Spleen (tissue), 11 donors: ENCODE data around the gene TMPRSS6. TPM values are rescaled to one million over a fixed set of nuclear protein-coding genes. Genes with fewer than 3 reads are reported as not detected.

Experiments used
- DNase-seq: peaks from one replicate; pipeline ENCODE4 v3.0.0-alpha.2; 2020
- H3K27ac ChIP-seq, 8 donors: fragments of 200-600 bp; sonication (generic) in 7 of 8; 1 replicate in 4 of 8; 2 replicates in 4 of 8; pipeline versions ENCODE4 v1.5.0 to v1.8.0; 2016 to 2021; ENCODE audit warnings: inconsistent platforms in 4 of 8, mild to moderate bottlenecking in 4 of 8, moderate library complexity in 1 of 8
- H3K27me3 ChIP-seq, 7 donors: fragments of 200-600 bp; sonication (generic) in 6 of 7; replicated peaks in 1 of 7; 1 replicate in 4 of 7; 2 replicates in 3 of 7; pipeline versions ENCODE4 v1.5.0 to v1.8.0; 2016 to 2021; ENCODE audit warnings: inconsistent platforms in 3 of 7, mild to moderate bottlenecking in 1 of 7
- H3K36me3 ChIP-seq, 6 donors: fragments of 200-600 bp; sonication (generic) in 5 of 6; 1 replicate in 4 of 6; 2 replicates in 2 of 6; pipeline versions ENCODE4 v1.5.0 to v1.8.0; 2016 to 2021; ENCODE audit warnings: inconsistent platforms in 2 of 6
- H3K4me1 ChIP-seq, 6 donors: fragments of 200-600 bp; sonication (generic) in 5 of 6; 1 replicate in 3 of 6; 2 replicates in 3 of 6; pipeline versions ENCODE4 v1.5.0 to v1.8.0; 2016 to 2021; ENCODE audit warnings: inconsistent platforms in 3 of 6
- H3K4me3 ChIP-seq, 8 donors: fragments of 200-600 bp; sonication (generic) in 7 of 8; 1 replicate in 4 of 8; 2 replicates in 4 of 8; pipeline versions ENCODE4 v1.5.0 to v1.8.0; 2016 to 2021; ENCODE audit warnings: inconsistent platforms in 4 of 8, mild to moderate bottlenecking in 4 of 8, moderate library complexity in 2 of 8
- H3K9me3 ChIP-seq, 8 donors: fragments of 200-600 bp; sonication (generic) in 7 of 8; 1 replicate in 4 of 8; 2 replicates in 4 of 8; pipeline versions ENCODE4 v1.5.0 to v1.8.0; 2016 to 2021; ENCODE audit warnings: inconsistent platforms in 4 of 8
- CTCF ChIP-seq, 11 experiments: fragments of 200-600 bp in 7 of 11; fragments of 450-650 bp in 4 of 11; sonication (generic) in 4 of 11; IDR thresholded peaks in 8 of 11; conservative IDR thresholded peaks in 3 of 11; 1 replicate in 7 of 11; 2 replicates in 4 of 11; pipeline versions ENCODE4 v1.4.0 to v1.8.0; 2016 to 2021; ENCODE audit warnings: antibody characterized with exemption in 11 of 11, inconsistent platforms in 4 of 11, mild to moderate bottlenecking in 1 of 11
- POLR2A ChIP-seq, 3 donors: fragments of 450-650 bp; IDR thresholded peaks; one replicate each; pipeline ENCODE4 v1.5.1; 2017; ENCODE audit warnings: antibody characterized with exemption in 3 of 3, mild to moderate bottlenecking in 1 of 3
- POLR2AphosphoS5 ChIP-seq, 3 donors: sonication (generic); formaldehyde crosslinking; IDR thresholded peaks; one replicate each; pipeline ENCODE4 v1.5.1; 2017; ENCODE audit warnings: antibody characterized with exemption in 3 of 3
- WGBS, 5 donors: extraction: QIAGEN DNeasy Blood & Tissue Kit in 3 of 5; methylation state at CpG; one replicate each; pipeline versions ENCODE4 v1.1.5 to v1.1.7; 2013 to 2018; 5-methylcytosine and 5-hydroxymethylcytosine counted together
- intact Hi-C: fragments of 100-400 bp; cut with DNase I; formaldehyde crosslinking; loops from one replicate; pipeline ENCODE4 v1.15.0; 2023; ENCODE audit warnings: low total_unique reads
- polyA plus RNA-seq, 3 donors: library from polyadenylated mRNA; stranded (reverse); fragments of 200-250 nt; gene quantifications; one replicate each; pipeline ENCODE4 v1.2.1, GENCODE V29; 2013
- total RNA-seq, 7 donors: library from RNA; depleted of rRNA in 3 of 7; stranded (reverse); fragments of >200 nt in 3 of 7; fragmentation: NEBNext Ultra II Directional in 4 of 7; extraction: Animal tissue kit (Norgen Biotek cat#: 25700) in 4 of 7; gene quantifications; one replicate each; pipeline versions ENCODE4 v1.1.0 to v1.2.1, GENCODE V29; 2016 to 2021
- donor health status: healthy with polysubstance abuse.
- donor health status: DM: no; HTN: no; CAD: no; lungs with moderate emphysema.
- donor health status: DM: no; HTN: no; CAD: no.
- donor health status: Bipolar disorder and iron deficiency.
- donor health status: healthy.
- donor health status: DM: no; HTN: no; CAD: no.
- donor health status: DM: yes; HTN: yes; CAD: no.

TMPRSS6 gene
- total and polyA plus RNA-seq, 10 donors, result 0.09 to 0.55 (median 0.28) TPM; not detected in 5

- H3K4me3 ChIP-seq, result no peak overlapping the region
- peaks cover 0 to 5% (median 0%) of the 10 kb centered on the region in 6 donors for H3K4me1 ChIP-seq
- TF ChIP-seq CTCF (IDR thresholded peaks at IDR 0.05 in 8 of 11, conservative IDR thresholded peaks at IDR 0.05 in 3 of 11) (no peak), POLR2A (IDR thresholded peaks at IDR 0.05) (no peak)
- no peak for DNase-seq
- peaks cover 0 to 36% (median 6%) of the 10 kb centered on the region in 7 donors for H3K27me3 ChIP-seq
- no peaks in the 10 kb centered on the region for H3K36me3 ChIP-seq
- H3K27ac ChIP-seq, result no peak overlapping the region
- no peaks in the 10 kb centered on the region for H3K9me3 ChIP-seq
- intact Hi-C loops, result no loop called here
- 64 to 81% (median 74%) methylated on average over 10 of the region's 10 CpGs for WGBS, 5 donors
Observed at GRCh38 chr22:37101311-37102066, 8.0 kb downstream of the TMPRSS6 start.

GRCh38 chr22:37100589-37101127 lies 8.9 kb downstream of the TMPRSS6 start:
- no peak for DNase-seq
- no peak overlapping the region for H3K4me3 ChIP-seq
- no peak overlapping the region for H3K27ac ChIP-seq
- peaks cover 0 to 5% (median 0%) of the 10 kb centered on the region in 6 donors for H3K4me1 ChIP-seq
- H3K27me3 ChIP-seq, result peaks cover 0 to 45% (median 15%) of the 10 kb centered on the region in 7 donors
- TF ChIP-seq POLR2AphosphoS5 (IDR thresholded peaks at IDR 0.05) (no peak), POLR2A (IDR thresholded peaks at IDR 0.05) (no peak), CTCF (IDR thresholded peaks at IDR 0.05 in 8 of 11, conservative IDR thresholded peaks at IDR 0.05 in 3 of 11) (no peak)
- H3K36me3 ChIP-seq, result no peaks in the 10 kb centered on the region
- WGBS, 5 donors, result 65 to 77% (median 69%) methylated on average over 8 of the region's 8 CpGs
- intact Hi-C loops, result no loop called here
- no peaks in the 10 kb centered on the region for H3K9me3 ChIP-seq

- Histone ChIP-seq H3K27me3 (peaks cover 0 to 53% (median 21%) of the 10 kb centered on the region in 7 donors), H3K36me3 (no peaks in the 10 kb centered on the region), H3K27ac (no peak overlapping the region), H3K4me1 (no peaks in the 10 kb centered on the region), H3K9me3 (no peaks in the 10 kb centered on the region), H3K4me3 (no peak overlapping the region)
- intact Hi-C loops, result no loop called here
- 40 to 59% (median 49%) methylated on average over 10 of the region's 10 CpGs for WGBS, 5 donors
- no peak for TF ChIP-seq CTCF (IDR thresholded peaks at IDR 0.05 in 8 of 11, conservative IDR thresholded peaks at IDR 0.05 in 3 of 11)
- TF ChIP-seq POLR2AphosphoS5 (IDR thresholded peaks at IDR 0.05), result no peak
- no peak for TF ChIP-seq POLR2A (IDR thresholded peaks at IDR 0.05)
- DNase-seq, result no peak
Observed at GRCh38 chr22:37098976-37099591, 10.4 kb downstream of the TMPRSS6 start.

- no peak for TF ChIP-seq CTCF (IDR thresholded peaks at IDR 0.05 in 8 of 11, conservative IDR thresholded peaks at IDR 0.05 in 3 of 11)
- H3K4me1 ChIP-seq, result no peaks in the 10 kb centered on the region
- H3K9me3 ChIP-seq, result no peaks in the 10 kb centered on the region
- WGBS, 5 donors, result 81 to 96% (median 87%) methylated on average over 6 to 13 of the region's 13 CpGs
- peaks cover 0 to 48% (median 23%) of the 10 kb centered on the region in 7 donors for H3K27me3 ChIP-seq
- no peak for DNase-seq
- intact Hi-C loops, result no loop called here
- no peak overlapping the region for H3K4me3 ChIP-seq
- H3K27ac ChIP-seq, result no peak overlapping the region
- no peaks in the 10 kb centered on the region for H3K36me3 ChIP-seq
Observed at GRCh38 chr22:37097346-37097745, 12.2 kb downstream of the TMPRSS6 start.
